T-helper 1 cell (primary cell): ENCODE measurements around the gene LTC4S.

Experiments used
- DNase-seq, 5 donors: peaks; one replicate each; pipeline ENCODE4 v3.0.0-alpha.2; 2012 to 2020

Gene LTC4S

DNA sequence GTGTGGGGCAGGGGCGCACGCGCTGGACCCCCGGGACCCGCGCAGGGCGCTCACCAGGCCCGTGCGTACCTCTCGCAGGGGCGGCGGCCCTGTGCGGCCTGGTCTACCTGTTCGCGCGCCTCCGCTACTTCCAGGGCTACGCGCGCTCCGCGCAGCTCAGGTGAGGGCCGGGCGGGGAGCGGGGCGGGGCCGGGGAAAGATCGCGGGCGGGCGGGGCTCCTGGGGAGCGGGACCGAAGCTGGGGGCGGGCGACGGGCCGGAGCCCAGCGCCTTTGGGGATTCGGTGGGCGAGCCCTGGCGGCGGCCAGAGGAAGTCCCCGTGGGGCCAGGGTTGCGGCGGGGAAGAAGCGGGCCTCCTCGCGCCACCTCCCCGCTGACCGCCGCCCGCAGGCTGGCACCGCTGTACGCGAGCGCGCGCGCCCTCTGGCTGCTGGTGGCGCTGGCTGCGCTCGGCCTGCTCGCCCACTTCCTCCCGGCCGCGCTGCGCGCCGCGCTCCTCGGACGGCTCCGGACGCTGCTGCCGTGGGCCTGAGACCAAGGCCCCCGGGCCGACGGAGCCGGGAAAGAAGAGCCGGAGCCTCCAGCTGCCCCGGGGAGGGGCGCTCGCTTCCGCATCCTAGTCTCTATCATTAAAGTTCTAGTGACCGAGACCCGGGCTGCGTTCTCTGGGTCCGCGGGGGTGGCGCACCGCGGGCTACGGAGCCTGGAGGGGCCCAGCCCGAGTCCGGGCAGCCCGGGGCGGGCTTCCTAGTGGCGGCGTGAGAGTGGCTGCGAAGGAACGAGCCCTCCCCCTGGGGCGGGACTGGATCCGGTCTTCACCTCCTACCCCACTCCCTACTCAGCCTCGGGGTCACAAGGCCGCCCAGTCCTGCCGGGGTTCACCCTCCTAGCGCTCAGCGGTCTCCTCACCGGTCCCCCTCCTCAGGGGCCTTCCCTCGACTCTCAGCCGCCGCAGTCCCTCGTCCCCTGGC is 2.4 kb downstream of the LTC4S start:
- DNase-seq, result peak; percentile 47 to 66 (median 59)

DNA sequence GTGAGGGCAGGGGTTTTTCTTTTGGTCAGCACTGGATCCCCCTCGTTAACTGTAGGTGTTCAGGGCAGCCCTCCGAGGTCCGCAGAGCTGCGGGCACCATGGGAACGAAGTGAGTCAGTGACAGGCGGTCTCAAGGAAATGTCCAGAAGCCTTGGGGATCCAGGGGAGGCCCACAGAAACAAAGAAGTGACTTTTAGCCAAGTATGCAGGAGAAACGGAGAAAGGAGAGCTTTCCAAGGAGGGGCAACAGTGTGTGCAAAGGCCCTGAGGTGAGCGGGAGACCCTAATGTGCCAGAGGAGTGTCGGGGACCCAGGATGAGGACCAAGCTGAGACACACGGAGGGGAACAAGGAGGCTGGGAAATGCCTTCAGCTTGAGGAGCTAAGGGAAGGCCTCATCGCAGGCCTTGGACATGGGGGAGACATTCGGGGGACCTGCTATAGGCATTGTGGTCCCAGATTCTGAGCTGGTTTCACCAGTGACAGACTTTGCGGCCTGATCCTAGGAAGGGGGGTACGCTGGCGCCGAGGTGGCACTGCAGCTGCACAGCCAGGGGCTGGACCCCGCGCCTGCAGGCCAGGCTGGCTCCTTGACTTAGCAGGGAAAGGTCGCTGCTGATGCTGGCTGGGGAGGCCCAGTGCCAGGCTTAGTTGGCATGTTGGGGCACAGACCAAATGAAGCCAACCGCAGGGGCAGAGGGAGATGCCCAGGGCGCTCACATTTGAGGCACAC is 3.3 kb downstream of the LTC4S start:
- no peak for DNase-seq

DNA sequence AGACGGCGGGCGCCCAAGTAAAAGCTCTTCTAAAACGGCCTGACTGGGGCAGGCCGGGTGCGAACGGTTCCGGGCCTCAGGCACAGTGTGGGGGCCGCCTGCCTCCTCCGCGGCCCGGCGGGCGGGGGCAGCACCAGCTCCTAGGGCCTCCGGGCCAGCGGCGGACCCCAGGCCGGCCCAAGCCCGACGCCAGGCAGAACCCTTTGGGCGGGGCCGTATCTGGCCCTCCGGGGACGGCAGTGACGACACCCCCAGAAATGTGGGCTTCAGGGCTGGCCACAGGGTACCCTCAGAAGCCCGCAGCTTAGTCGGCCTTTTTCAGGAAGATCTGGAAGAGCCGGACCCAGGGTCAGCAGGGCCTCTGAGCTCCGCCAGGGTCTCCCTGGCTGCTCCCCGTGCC is 4.0 kb downstream of the LTC4S start:
- DNase-seq, result no peak

DNA sequence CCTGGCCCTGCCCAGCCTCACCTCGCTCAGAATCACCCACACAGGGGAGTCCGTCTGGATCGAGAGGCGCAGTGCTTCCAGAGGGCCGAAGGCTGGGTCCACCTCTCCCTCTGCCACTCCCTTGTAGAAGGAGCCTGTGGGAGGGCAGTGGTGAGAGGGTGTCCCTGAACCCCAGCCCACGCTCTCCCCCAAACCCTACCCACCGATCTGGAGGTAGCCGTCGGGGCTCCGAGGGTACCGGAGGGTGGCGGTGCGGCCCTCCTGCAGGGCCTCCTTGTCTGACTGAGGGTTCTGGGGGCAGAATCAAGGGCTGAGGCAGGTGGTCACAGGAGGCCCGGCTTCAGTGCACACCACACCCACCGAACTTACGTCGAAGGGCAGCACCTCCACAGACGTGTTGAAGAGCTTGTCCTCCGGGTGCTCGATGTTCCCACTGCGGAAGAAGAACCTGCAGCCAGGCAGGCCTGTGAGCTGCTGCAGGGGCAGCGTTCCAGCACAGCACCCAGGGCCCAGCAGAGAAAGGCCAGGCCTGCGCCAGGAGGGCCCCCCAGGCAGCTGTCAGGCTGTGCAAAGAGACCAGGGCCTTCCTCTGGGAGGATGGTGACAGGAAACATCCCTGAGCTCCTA is 4.5 kb downstream of the LTC4S start:
- DNase-seq, result no peak

DNA sequence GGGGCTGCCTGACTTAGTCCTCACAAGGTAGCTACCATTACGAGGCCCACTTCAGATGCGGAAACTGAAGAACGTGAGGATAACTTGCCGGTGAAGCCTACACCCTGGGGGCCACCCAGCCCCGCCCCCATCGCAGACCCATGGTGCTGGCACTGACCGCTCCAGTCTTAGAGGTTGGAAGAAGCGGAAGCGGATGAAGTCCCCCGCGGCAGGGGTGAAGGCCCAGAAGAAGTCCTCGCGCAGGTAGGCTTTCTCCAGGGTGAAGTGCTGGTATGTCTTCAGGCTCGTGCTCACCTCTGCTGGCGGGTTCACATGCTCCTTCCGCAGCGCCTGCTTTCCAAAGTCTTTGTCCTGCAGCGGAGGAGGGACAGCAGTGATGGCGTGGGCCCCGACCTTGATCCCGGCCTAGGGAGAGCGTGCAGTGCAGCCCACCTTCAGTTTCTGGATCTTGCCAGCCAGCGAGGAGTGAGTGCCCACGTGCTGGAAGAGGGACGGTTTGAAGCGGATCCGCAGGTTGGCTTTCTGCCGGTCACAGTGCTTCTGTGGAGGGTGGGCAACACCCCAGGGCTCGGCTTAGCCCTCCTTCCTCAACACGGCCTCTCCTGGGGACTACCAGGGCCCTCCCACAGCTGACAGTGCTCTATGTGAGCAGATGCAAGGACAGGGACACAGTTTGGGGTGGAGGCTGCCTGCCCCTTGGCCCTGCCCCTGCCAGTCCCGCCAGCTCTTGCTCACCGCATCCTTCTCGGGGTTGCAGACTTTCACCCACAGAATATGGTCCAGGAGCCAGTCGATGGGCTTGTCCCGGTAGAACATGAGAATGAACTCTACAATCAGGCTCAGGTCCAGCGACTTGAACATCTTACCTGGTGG is 5.2 kb downstream of the LTC4S start:
- DNase-seq, result no peak

DNA sequence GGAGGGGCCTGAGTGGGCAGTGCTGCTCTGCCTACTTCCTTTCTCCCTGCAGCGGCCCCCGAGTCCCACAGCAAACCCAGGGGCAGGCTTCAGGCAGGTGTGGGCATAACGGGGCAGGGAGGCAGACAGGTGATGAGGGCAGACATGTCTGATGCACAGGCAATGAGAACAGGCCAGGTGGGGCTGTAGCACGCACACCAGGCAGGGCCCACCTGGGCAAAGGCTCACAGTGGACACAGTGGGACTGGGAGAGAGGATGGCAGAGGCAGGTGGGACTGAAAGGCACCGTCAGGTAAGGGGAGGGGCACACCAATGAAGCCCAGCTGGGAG is 5.8 kb downstream of the LTC4S start:
- DNase-seq, result no peak

DNA sequence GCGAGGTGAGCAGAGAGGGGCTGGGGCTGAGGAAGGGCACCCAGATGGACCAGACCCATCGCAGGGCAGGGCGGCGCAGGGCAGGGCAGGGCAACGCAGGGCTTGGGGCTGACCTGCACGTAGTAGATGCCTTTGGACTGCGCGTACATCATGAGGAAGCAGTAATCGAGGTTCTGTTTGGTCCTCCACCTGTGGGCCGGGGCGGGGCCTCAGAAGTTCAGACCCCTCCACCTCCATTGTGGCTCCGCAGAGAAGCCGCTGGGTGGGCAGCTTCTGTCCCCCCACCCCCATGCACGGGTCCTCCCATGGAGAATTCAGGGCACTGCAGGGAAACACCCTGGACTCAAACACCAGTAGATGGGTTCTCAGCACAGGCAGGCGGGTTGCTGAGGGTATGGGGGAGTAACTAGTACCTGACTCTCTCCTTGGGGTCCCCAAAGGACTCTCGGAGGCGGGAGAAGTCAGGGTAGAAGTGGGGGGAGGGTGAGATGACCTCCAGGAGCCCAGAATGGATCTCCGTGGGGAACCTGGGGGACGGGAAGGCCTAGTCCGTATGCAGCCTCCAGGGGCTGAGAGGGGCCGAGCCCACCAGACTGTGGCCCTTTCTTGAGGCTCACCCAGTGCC is 6.4 kb downstream of the LTC4S start:
- no peak for DNase-seq

DNA sequence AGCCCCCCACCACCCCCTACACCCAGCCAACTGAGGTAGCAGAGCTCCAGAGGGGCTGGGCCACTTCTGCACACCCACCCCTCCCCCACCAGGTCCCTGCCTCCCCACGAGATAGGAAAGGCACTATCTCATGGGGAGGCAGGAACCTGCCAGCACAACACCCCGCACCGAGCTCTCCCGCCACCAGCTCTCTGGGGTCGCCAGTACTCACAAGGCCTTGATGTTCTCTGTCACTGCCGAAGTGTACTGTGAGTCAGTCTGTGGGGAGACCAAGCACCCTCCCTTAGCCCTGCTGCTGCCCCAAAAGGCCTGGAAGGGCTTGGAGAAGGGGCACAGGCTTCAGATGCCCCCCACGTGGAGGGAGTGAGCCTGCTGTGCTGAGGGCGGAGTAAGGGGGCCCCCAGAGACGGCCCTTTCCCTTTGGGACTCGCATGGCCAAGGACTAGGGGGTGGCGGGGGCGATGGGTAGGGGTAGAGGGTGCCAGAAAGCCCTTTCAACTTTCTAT is 7.0 kb downstream of the LTC4S start:
- DNase-seq, result no peak

DNA sequence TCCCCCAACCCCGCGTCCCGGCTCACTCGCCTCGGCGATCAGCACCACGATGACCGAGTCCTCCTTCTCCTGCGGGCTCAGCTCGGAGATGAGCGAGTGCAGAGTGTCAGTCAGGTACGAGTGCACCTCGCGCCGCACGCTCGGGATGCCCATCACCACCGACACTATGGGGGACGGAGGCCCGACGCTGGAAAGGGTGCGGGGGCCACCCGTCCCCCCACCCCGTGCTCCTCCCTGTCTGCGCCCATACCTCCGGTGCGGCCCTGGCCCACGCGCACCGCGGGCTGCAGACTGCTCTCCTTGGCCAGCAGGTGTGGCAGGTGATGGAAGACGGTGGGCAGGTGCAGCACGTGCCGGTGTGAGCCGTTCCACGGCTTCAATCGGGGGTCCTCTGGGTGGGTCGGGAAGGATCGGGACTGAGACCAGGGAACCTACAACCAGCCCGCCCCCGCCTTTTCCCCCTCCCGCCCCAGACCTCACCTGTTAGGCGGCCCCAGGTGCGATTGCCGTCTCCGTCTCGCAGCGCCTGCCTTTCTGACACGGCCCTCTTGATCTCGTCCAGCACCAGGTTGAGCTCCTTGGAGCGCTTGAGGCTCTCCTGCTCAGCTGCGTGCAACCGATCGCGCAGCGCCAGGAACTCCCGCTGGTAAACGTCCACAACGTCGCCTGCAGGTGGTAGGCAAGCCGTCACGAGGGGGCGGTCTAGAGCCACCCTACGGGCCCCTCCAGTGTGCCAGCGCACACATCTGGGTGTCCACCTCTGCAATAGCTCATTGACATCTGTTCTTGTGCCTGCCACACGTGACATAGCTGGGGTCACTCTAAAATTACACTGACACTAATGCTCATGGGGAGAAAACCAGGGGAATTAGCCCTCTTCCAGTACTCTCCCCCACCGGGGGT is 7.8 kb downstream of the LTC4S start:
- DNase-seq, result peak; percentile 50 to 77 (median 69)

DNA sequence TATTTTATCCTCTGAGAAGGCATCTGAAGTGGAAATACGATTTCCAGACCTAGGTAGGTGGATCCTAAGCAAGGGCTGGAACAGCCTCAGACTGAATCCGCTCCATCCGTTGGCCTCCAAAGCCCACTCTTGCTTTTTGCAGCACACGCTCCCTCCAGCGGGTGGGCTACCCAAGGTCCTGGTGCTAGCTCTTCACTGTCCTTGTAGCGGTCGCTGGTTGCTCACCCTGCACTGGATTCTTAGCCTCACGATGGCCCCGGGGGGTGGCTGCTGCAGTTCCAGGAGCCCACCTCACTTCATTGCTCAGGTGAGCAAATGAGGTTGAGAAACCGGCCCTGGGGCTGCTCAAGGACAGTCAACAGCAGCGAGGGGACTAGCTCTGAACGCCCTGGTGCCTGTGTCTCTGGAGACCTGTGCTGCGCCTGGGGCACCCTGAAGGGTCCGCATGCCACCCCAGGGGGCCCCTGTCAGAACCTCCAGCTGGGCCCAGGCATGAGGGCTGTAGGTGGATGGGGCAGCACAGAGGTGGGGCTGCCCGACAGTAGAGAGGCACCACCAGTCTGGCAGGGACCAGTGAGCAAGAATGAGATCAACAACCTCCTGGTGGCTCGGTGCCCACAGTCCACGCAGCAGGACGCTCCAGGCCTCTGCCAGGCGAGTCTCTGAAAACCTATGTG is 8.6 kb downstream of the LTC4S start:
- no peak for DNase-seq

DNA sequence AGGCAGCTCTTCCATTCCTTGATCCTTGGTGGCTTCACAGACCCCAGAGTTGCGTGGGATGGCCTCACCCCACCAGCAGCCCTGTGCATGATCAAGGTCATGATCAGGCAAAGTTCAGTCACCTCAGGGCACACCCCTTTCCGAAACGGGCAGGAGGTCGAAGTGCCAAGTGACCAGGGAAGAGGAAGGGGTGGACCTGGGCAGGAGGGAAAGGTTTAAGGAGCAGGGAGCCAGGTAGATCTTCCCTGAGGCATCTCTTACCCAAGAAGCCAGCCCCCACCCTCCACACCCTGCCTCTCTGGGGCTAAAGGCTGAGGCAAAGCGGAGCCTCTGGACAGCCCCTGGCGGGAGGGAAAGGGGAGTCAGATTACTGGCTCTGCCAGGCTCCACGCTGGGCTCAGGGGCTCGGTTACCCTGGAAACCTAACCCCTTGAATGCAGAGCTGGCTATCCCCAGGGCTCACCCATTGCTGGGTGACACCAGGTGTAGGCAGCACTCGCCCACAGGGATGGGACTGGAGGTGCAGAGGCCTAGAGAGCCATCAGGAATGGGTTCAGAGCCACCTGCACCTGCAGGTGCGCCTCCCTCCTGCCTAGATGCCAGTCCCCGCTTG is 9.3 kb downstream of the LTC4S start:
- DNase-seq, result no peak

DNA sequence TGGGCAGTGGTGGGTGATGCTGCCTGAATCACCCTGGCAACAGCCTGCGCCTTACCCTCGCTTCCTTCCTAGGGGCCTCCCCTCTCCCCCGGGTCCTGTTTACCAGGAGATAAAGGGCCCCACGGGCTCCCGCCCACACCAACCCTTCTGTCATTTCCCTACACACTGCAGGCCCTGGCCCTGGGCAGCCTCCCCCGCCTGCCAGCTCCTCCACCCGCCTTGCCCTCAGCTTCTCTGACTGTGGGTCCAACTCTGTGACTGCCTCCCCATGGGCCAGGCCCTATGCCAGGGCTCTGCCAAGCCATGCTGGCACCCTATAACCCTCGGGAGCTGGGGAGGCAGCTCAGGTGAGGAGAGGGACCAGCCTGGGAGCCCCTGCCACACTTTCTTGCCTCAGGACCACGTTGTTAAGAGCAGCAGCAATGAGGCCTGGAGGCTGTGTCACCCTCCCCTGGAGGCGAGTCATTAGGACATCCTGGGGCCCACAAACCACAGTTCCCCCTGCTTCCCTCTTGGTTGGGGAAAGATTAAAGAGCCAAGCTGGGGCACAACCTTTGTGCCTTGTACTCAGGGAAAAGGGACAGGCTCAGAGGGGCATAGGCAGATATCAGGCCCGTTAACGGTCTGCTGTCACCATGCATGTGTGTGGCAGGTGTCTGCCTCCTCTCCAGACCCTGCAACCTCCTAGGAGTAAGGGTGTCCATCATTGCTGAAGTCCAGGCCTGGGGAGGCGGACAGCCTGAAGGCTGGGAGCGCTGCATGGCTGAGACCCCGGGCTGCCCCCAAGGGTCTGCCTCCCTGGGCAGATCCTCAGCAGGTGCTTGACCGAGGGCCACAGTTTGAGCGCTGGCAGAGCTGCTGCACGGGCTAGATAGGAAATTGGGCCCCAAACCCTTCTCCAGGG is 10.1 kb downstream of the LTC4S start:
- DNase-seq, result no peak

DNA sequence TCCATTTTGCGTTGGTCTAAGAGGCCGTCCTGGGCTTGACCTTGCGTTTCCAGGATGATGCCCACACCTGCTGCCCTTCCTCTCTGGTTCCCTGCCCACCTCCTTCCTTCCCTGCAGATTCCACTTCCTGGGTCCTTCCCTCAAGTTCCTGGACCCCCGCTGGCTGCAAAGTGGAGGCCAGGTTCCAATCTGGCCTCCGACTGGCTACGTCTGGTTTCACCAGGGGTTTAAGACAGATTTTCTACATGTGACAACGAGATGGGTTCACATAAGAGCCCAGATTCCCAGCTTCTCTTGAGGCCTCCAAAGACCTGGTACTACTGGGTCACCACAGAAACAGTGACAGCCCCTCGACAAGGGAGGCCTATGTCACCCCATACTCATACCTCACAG is 10.8 kb downstream of the LTC4S start:
- DNase-seq, result no peak

DNA sequence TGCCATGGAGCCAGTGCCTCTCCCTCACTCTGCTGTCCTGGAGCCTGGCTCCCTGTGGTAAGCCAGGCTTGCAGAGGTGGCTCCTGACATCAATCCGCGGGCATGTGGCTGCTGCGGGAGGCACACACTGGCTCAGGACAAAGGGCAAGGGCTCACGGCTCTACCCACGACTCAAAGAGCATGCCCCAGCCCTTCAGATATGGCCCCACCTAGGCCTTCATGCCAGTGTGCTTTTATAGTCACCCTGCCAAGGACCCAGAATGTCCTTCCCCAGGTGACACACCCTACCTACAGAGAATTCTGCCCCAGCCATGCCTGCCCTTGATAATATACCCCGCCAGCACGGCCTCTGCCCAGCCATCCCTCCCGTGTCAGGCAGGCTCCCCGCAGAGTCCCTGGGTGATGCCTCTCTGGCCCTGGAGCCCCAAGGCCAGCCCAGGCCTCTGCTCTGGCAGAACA is 11.3 kb downstream of the LTC4S start:
- DNase-seq, result no peak

DNA sequence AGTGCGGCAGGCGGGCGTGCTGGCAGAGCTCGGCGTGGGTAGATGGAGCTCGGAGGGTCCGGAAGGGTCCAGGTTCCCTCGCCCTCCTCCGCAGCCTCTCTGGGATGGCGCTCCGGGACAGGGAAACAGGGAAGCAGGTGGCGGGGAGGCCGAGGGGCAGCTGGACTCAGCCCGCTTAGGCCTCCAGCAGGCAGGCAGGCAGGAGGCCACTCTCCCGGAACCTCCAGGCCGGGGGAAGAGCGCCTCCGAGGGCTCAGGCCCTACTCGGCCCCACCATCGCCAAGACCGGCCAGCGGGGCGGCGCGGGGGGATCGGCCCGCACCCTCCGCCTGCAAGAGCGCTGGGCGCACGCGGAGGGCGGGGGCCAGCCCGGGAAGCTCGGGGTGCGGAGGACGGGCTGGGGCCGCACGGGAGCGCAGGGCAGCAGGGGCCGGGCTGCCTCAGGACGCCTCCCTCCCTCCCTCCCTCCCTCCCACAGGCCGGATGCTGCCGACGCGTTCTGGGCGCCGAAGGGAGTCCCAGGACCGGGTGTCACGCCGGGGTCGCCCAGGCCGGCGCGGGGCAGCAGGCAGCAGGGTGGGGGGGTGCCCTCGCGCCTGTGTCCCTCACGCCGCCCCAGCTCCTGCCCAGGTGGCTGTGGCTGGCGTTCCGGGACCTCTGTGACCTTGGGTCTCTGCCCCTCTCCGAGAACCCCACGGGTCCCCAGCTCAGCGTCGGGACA is 11.9 kb downstream of the LTC4S start:
- DNase-seq, result peak in 1 of 5 donors; percentile 75

DNA sequence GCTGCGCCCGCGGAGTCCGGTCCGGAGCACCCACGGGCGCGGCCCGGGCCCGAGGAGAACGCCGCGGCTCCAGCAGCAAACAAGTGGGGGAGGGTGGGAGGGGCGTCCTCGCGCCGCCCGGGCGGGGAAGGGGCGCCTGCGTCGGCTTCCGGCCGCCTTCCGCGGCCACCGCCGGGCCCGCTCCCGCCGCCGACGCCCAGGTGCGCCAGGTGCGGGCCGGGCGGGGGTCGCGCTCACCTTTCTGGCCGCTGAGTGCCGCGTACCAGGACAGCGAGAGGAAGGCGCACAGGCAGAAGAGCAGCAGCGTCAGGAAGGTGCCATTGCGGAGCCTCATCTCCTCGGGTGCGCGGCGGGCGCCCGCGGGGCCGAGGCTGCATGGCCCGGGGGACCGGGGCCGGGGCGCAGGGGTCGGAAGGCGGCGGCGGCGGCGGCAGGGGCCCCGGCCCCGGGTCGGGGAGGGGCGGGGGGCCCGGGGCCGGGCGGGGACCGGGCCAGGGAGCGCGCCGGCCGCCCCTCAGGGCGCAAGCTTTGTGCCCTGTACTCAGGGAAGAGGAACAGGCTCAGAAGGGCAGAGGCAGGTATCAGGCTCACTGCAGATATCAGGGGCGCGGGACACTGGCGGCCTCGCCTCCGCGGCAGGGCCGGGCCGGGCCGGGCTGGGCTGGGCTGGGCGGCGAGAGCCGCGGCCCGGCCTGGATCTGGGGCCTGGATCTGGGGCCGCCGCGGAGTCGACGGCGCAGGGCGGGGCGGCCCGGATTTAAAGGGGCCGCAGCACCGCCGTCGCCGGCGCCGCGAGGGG is 12.7 kb downstream of the LTC4S start, which contains the start of gene MGAT4B:
TSS of gene MGAT4B (minus strand) at position 617 of the 799 bp plus-strand sequence. CDS start at position 334, 283 bp downstream.
- peak in 2 of 5 donors; percentile 67 to 77 for DNase-seq
